H1 (cell line): ENCODE data around the gene THAP12. TPM values are rescaled to one million over a fixed set of nuclear protein-coding genes. Genes with fewer than 3 reads are reported as not detected.

Source experiments
- CEBPB ChIP-seq: IDR thresholded peaks from 2 replicates; pipeline ENCODE4 v1.6.1; 2012; ENCODE audit warnings: low read depth, low read length
- EGR1 ChIP-seq: IDR thresholded peaks from 2 replicates; pipeline ENCODE4 v1.6.1; 2011; ENCODE audit warnings: low read depth, low read length, borderline replicate concordance
- EZH2 ChIP-seq: fragments of 200-600 bp; sonication (generic); IDR thresholded peaks from 2 replicates; pipeline ENCODE4 v1.7.1; 2012; ENCODE audit warnings: low read depth, mild to moderate bottlenecking, moderate library complexity, low read length, inconsistent platforms; ENCODE audit not compliant: severe bottlenecking
- GABPA ChIP-seq: IDR thresholded peaks from 2 replicates; pipeline ENCODE4 v1.6.1; 2011; ENCODE audit warnings: mild to moderate bottlenecking, low read length, moderate library complexity, borderline replicate concordance; ENCODE audit not compliant: insufficient read depth
- JUND ChIP-seq: IDR thresholded peaks from 2 replicates; pipeline ENCODE4 v1.6.1; 2011; ENCODE audit warnings: mild to moderate bottlenecking, improper control_type of control experiment, low read length
- KDM4A ChIP-seq: IDR thresholded peaks from one replicate; pipeline ENCODE4 v1.7.1; 2012; ENCODE audit warnings: low read depth, mild to moderate bottlenecking, moderate library complexity, low read length, inconsistent platforms; ENCODE audit not compliant: severe bottlenecking
- MAFK ChIP-seq: IDR thresholded peaks from 2 replicates; pipeline ENCODE4 v1.6.1; 2012; ENCODE audit warnings: low read depth, mild to moderate bottlenecking, improper control_type of control experiment, low read length
- POLR2AphosphoS5 ChIP-seq: IDR thresholded peaks from 2 replicates; pipeline ENCODE4 v1.6.1; 2011; ENCODE audit warnings: low read depth, low read length
- SIN3A ChIP-seq, 2 experiments: IDR thresholded peaks in 1 of 2; conservative IDR thresholded peaks in 1 of 2; 2 replicates each; pipeline ENCODE4 v1.6.1; 2011 to 2012; ENCODE audit warnings: low read length in 2 of 2, improper control_type of control experiment in 1 of 2, low read depth in 1 of 2, mild to moderate bottlenecking in 1 of 2
- SIX5 ChIP-seq: IDR thresholded peaks from 2 replicates; pipeline ENCODE4 v1.6.1; 2011; ENCODE audit warnings: mild to moderate bottlenecking, low read depth, low read length
- SRF ChIP-seq: IDR thresholded peaks from 2 replicates; pipeline ENCODE4 v1.6.1; 2011; ENCODE audit warnings: mild to moderate bottlenecking, low read depth, low read length, moderate library complexity
- polyA plus RNA-seq, 7 experiments: library from polyadenylated mRNA; depleted of rRNA in 3 of 7; stranded (reverse) in 5 of 7; unstranded in 2 of 7; fragments of >200 nt in 5 of 7; fragments of 200-250 nt in 2 of 7; gene quantifications; 1 replicate in 5 of 7; 2 replicates in 1 of 7; 4 replicates in 1 of 7; pipeline versions ENCODE4 v1.2.1 to v1.2.3, GENCODE V29; 2011 to 2013; ENCODE audit warnings: missing spikeins in 2 of 7, mixed read lengths in 2 of 7
- total RNA-seq: library from RNA; stranded (reverse); fragmentation: NEBNext Ultra II Directional; extraction: Animal tissue kit (Norgen Biotek cat#: 25700); gene quantifications from 2 replicates; pipeline ENCODE4 v1.2.1, GENCODE V29; 2021

THAP12 gene
- total and polyA plus RNA-seq, 2 of the 8 experiments (the other 6 are each of a cell fraction or from before 2014, with no cell fraction given): 12.0 to 39.9 TPM

- no peak for TF ChIP-seq KDM4A
- TF ChIP-seq CEBPB: no peak
- no peak for TF ChIP-seq GABPA
- no peak for TF ChIP-seq EZH2
- TF ChIP-seq SIN3A (conservative IDR thresholded peaks at IDR 0.05 in 1 of 2, IDR thresholded peaks at IDR 0.05 in 1 of 2; ENCODE audit: low read depth in 1 of 2, low read length in 2 of 2): no peak
- TF ChIP-seq MAFK: no peak
- TF ChIP-seq JUND: no peak
- no peak for TF ChIP-seq POLR2AphosphoS5
- TF ChIP-seq EGR1: no peak
- no peak for TF ChIP-seq SRF
- TF ChIP-seq SIX5: no peak
Observed at GRCh38 chr11:76415073-76415472, 34.1 kb upstream of the THAP12 start (continued).
